HG02571 (cell line): Measurements from ENCODE around the gene MAGEA9B.
"Not testable (repeated sequence)": the region's sequence is repeated elsewhere in the genome, so short reads cannot be mapped to it uniquely, and the experiment has no call there.

Experiments used
- ATAC-seq: cut with Tn5 transposase; IDR thresholded peaks from one replicate; pipeline ENCODE4 v1.9.1; 2021; ENCODE audit warnings: mild to moderate bottlenecking, moderate library complexity; ENCODE audit not compliant: unreplicated experiment

Gene MAGEA9B, protein sequence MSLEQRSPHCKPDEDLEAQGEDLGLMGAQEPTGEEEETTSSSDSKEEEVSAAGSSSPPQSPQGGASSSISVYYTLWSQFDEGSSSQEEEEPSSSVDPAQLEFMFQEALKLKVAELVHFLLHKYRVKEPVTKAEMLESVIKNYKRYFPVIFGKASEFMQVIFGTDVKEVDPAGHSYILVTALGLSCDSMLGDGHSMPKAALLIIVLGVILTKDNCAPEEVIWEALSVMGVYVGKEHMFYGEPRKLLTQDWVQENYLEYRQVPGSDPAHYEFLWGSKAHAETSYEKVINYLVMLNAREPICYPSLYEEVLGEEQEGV

DNA sequence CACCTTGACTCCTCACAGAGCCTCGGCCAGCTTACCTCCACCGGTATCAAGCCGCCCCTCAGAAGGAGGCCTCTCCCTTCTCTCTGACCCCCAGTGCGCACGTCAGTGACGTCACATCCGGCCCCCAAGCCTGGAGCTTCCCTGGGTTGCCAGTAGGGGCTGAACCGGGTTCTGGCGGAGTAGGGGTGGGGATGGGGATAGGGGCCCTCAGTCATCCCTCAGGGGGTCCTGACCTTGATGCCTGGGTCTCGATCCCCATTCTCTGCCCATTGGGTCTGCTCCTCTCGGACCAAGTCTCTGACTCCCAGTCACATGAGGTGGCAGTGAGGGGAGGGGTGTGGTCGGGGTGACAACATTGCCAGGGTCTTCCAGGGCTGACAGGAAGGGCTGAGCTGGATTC is at the start of gene MAGEA9B:
Gene MAGEA9B, minus strand, starts transcription at position 101 of the 400 bp plus-strand sequence. CDS start 4,280 bp downstream, outside the sequence.
- ATAC-seq: not testable (repeated sequence)

DNA sequence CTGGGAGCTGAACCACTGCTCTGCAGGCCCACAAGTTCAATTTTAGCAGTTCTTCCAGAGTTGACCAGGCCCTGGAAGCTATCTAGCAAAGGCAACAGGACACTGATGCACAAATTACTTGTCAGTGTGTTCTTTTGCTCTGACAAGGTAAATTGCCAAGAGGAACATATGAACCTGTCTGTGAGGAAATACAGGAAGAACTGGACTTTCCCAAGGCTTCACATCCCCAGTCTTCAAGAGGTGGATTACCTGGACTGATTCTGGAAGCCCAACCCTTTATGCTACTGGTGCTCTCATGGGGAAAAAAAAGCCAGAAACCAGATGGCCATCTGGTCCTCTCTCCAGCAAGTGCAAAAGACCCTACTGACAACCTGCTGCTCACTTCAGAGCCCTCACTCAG is 46.3 kb upstream of the MAGEA9B start:
- ATAC-seq: no peak

DNA sequence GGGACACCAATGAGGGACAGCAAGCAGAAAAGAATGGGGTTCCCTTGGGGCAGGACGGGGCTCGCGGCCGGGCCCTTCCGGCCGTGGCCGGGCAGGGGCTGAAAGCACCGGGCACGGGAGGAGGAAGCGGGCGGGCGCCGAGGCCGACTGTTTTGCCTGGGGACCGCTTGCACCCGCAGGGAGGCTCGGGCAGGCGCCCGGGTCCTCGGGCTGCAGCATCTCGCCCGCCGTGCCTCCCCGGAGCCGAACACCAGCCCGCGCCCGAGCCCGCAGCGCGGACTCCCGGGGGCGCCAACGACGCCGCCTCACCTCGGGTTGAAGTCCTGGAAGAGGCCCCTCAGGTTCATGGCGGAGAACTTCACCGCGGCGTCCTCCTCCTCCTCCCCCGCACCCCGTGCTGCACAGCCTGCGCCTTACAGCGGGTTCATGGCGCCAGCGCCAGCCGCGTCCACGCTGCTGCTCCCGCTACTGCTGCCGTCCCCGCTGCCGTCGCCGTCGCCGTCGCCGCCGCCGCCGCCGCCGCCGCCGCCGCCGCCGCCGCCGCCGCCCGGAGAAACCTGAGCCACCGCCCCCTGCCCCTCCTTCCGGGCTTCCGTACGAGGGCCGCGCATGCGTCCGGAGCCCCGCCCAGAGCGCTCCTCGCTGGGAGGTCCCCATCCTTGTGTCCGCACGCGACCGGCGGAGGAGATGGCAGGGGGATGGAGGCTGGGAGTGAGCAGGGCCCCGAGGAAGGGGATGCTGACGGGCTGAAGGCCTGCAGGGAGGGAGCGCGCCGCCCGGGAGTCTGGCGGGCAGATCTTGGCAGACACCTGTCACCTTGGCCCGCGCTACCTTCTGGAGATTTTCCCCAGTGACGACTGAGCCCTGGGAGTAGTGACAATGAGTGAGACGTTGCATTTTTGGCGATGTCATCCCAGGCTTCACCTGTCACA is 44.2 kb upstream of the MAGEA9B start, which contains the start of gene TMEM185A:
Gene TMEM185A, minus strand, starts transcription at position 559 of the 932 bp plus-strand sequence. Its CDS starts 212 bp downstream, at position 347.
- ATAC-seq: peak; percentile 82

DNA sequence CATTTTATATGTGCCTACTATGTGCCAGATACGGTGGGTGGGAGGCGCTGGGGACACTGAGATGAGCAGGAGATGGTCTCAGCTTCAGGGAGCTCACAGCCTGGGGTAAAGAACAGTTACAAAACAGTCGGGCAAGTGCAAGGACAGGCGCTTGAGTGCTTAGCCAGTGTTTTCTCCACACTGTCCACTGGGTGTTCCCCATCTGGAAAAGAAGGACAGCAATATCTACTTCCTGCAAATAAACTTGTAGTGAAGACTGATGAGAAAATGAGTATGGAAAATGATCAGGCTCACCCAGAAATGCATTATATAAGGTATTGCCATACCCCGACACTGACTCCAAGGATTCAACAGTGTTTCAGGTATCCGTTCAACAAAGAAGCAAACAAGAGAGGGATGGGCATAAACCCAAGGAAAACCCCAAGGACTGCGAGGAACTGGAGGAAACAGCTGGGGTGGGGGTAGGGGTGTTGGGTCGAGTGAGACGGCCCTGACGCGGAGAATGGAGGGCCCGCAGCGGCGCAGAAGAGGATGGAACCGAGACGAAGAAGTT is 43.5 kb upstream of the MAGEA9B start:
- ATAC-seq: no peak

DNA sequence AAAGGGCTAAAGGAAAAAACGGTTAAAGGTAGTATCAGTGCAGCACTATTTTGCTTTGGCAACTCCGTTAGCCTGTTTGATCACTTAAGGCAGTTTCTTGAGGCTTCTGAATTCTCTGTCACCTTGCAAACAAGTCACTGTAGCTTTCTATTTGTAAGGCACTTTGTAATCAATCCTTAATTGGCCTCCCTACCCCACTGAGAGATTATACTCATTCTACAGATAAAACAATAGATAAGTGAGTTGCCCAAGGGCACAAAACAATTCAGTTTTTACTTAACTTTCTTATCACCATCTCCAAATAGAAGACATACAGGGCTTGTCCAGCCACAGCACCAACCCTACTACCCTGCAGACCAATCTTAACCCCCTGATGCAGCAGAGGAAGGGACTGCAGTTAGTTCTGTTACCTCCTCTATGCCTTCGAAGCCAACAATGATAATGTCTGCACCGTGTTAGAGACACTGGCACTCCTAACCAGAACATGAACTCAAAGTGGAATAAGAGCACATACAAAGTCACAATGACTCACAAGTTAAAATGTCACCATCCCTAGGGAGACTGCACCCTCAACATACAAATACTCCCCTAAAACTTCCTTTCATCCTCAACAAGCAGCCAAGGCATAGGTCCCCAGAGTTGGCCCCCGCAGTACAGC is 42.6 kb upstream of the MAGEA9B start:
- no peak for ATAC-seq

DNA sequence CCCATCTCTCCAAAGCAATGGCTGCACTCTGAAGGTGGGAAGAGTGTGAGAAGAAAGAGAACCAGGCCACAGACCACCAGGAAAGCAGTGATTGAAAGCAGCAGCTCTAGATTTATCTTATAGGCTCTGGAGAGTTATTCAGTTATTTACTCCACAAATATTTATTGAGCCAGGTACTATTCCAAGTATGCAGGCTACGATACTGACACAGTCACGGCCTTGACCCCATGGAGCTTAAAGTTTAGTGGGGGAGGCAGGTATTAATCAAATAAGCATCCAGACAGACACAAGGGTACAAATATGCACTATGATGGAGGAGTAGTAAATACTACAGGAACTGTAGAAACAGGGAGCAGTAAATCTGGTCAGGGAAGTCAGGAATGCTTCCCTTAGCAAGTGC is 41.5 kb upstream of the MAGEA9B start:
- ATAC-seq: no peak

DNA sequence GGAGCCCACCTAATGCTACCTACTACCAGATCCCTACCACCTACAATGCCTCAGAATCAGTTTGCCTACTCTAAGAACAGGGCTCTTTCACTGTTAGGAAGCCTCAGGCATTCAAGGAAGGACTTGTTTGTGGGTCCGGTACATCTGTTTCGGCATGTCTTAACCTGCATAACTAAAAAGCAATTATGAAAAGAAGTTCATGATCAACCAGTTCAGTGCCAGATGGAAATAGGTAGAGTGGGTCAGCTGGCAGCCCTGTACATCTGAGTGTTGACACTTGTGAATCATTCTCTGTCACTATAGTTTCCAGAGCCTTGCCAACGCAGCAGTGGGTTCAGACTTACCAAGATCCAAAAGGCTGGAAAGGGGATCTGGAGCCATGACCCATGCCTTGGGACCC is 41.0 kb upstream of the MAGEA9B start:
- no peak for ATAC-seq

DNA sequence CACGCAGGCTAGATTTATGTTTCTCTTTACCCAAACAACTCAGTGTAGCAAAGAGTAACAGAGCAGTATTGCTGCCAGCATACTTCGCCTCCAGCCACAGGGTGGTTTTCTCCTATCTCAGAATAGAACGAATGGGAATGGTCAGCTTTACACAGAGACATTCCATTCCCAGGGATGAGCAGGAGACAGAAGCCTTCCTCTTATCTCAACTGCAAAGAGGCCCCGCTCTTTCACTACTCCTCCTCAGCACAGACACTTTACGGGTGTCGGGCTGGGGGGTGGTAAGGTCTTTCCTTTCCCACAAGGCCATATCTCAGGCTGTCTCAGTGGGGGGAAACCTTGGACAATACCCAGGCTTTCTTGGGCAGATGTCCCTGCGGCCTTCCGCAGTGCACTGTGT is 39.6 kb upstream of the MAGEA9B start:
- ATAC-seq: not testable (repeated sequence)

DNA sequence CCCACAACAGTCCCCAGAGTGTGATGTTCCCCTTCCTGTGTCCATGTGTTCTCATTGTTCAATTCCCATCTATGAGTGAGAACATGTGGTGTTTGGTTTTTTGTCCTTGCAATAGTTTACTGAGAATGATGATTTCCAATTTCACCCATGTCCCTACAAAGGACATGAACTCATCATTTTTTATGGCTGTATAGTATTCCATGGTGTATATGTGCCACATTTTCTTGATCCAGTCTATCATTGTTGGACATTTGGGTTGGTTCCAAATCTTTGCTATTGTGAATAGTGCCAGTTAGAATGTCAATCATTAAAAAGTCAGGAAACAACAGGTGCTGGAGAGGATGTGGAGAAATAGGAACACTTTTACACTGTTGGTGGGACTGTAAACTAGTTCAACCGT is 32.4 kb upstream of the MAGEA9B start:
- ATAC-seq: not testable (repeated sequence)

DNA sequence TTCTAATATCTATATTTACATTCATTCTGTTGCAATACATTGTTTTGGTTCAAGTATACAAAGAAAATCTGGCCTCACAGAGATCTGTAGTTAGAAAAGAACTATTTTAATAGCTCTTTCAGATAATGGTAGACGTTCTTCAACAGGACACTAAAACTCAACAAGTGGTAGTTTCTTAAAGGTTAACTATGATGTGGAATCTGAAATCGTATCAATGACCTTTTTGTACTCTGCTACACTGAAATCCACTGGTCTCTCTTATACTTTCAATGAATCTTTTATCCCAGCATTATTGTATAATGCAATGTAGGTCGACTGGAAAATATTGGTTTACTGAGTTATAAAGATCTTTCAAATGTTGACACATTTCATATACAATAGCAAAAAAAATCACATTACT is 31.6 kb upstream of the MAGEA9B start:
- ATAC-seq: no peak

DNA sequence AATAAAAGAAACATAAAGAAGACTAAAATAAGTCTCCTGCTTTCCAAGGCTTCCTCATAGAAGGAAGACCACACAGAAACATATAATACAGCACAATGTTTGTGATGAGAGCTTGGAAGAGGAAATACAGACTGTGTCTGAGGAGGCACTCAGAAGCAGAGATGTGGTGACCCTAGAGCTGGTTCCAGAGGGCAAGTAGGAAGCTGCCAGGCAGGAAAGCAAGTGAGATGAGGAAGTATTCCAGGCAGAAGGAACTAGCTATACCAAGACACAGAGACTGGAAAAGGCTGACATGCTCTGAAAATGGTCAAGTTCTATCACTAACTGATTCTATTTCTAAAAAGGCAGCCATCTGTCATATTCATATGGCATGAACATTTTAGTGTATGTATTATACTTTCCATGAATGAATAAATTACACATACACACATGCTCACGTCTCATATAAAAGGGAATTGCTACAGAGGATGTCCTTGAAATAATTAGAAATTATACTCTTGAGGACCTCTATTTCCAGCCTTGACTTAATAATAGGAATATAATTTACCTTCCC is 24.4 kb upstream of the MAGEA9B start:
- ATAC-seq: no peak

DNA sequence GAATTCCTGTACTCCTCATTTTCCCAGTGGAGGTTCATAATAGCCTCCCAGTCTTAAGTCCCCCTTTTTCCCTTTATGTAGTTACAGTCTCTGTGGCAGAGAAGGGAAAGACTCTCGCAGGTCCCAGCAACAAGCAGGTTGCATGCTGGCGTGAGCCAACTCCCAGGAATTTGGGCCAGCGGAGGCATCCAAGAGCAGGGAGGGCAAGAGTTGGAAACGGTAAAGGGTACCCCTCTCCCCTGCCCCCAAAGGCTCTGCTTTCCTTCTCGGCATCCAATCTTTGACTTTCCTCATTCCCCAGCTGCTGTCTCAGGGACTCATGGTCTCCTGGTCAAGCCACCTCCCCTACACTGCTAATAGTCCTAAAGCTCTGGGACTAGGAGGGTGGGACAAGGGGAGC is 23.3 kb upstream of the MAGEA9B start:
- ATAC-seq: no peak

DNA sequence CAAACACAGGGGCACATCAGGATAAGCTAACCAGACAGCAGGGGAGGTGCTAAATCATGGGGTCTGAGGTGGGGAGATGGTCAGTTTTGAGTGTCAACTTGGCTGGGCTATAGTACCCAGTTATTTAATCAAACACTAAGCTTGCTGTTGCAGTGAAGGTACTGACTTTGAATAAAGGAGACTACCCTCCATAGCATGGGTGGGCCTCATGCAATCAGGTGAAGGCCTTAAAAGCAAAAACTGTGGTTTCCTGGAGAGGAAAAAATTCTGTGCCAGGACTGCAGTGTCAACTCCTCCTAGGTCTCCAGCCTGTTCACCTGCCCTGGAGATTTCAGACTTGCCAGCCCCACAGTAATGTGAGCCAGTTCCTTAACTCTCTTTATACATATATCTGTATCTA is 20.4 kb upstream of the MAGEA9B start:
- ATAC-seq: no peak

DNA sequence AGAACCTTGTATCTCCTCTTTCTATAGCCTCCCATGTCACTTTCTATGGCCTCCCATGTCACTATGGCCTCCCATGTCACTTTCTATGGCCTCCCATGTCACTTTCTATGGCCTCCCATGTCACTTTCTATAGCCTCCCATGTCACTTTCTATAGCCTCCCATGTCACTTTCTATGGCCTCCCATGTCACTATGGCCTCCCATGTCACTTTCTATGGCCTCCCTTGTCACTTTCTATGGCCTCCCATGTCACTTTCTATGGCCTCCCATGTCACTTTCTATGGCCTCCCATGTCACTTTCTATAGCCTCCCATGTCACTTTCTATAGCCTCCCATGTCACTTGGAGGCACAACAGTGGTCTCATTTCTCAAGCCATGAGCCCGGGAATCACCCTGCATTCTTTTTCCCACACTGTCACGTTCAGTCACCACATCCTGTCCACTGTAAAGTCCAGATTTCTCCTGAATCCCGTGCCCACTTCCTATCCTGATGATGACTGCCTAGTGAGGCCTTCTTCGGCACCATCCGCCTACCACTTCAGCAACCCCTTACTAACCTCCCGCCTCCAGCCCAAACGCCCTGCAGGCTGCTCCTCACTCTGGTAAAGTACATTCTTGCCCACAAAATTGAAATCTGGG is 18.1 kb upstream of the MAGEA9B start:
- not testable (repeated sequence) for ATAC-seq

DNA sequence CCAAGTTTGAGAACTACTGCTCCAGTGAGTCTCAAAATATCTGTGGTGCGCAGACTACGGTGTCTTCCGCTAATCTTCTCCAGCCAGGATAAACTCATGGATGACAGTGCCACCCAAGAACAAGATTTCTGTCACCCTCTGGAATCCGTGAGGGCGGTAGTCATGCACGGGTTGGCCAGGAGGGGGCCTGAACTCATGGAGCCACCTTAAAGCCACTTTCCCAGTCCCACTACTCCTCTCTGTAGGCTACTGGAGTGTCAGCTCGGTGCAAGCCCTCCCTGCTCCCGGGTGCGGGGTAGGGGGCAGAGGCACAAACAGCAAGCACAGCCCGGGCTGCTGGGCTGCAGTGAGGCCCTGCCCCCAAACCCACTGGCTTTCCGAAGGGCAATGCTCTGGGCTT is 11.3 kb upstream of the MAGEA9B start:
- ATAC-seq: not testable (repeated sequence)

DNA sequence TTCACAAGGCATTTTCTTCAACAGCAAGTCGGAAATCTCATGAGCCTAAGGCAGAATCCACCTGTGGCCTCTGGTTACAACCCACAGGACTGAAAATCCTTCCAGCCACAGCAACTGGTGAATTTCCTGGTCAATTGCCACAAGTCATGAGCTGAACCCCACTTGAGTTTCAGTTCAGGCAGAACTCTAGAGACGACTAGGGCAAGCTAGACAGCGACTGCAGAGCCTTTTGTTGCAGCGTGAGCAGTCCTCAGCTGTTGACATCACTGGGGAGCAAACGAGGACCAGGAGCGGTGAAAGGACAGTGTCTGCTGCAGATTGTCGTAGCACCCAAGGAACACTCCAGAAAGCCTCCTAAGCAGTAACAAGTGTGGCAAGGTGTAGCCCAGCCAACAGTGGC is 8.7 kb upstream of the MAGEA9B start:
- ATAC-seq: not testable (repeated sequence)

DNA sequence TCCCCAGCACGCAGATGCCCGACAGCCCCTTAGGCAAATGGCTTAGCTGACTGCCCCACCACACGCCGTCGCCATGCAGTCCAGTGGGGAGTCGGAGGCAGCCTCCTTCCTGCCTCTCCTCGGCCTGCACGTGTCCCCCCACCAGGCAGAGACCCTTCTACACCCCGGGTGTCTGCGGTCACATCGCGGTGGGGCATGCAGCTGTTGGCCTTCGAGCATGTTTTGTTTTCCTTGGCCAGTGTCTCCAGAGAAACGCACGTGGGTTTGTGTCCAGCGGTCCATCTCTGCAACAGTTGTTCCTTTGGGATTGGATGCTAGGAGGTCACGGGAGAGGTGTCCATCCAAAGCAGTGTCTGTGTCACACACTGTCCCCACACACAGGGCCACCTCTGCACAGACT is 8.0 kb upstream of the MAGEA9B start, which contains the start of gene HSFX2:
Gene HSFX2, minus strand, starts transcription at position 101 of the 400 bp plus-strand sequence. CDS start 614 bp downstream, outside the sequence.
- not testable (repeated sequence) for ATAC-seq

DNA sequence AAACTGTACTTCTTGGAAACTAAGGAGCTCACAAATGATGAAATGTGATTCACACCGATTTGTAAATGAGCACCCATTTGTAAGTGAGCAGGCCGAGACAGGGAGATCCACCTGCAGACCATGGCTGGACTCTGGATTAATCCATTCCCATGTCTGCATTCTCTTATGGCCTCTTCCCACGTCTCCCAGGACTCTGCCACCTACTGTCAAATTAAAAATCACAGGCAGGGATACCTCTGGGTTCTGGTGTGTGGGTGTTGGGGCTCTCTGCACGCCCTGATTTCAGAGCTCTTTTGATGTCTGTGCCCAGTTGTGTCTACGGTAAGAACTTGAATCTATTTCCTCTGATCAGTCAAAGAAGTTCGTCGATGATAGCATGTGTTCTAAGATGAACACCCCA is 3.7 kb upstream of the MAGEA9B start:
- ATAC-seq: not testable (repeated sequence)

DNA sequence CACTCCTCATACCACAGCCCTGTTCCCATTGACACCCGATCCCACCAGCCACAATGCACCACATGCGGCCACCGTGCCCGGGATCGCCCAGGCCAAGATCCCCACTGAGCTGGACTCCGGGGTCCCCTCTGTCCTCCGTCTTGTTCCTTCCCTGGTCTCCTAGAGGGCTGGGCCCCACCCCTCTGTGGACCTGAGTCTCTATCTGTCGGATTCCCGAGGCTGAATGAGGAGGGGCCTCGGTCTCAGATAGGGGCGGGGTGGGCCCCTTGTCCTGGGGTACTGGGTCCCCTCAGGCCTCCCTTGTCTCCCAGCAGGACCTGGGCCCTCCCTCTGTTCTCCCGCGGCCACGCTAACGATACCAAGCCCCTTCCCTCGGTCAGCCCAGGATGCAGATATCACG is 1.6 kb downstream of the MAGEA9B start:
- ATAC-seq: not testable (repeated sequence)

DNA sequence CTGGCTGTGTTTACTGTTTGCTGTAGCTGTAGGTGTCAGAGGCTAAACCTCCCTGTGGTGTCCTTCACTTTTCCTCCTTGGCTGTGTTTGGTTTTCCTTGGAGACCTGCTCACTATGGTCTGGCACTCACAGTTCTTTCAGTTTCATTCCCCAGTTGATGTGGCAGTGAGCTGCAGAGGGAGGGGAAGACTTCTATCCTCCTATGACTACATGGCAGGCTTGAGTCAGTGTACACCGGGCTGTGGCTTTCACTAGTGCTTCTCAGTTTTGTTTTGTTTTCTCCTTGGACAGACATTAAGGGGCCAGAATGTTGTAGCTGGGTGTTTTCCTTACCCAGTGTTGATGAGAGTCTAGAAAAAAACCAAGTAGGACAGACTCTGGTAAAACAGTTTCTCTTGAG is 13.8 kb downstream of the MAGEA9B start:
- peak; percentile 99 for ATAC-seq
